Measurements from ENCODE around the gene FRRS1L.

DNA sequence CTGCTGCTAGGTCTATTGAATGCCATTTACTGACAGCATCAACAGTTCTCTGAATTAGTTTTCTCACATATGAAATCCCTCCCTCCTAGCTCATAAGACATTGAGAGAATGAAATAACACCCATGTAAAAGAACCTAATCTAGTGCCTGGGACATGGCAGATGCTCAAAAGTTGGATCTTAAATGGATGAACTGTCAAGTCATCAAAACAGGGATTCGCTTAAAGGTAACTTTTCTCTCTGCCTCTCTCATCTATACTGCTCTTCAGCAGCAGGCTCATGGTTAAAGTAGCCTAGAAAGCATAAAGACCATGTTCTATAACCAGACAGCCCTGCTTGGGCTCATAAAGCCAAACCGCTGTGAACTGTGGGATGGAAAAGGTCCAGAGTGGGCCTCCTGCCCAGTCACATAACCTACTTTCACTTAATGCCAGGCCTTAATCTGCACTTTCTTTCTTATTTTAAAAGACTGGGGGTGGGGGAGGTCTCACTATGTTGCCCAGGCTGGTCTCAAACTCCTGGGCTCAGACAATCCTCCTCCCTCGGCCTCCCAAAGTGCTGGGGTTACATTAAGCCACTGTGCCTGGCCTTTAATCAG is 51.0 kb downstream of the FRRS1L start:
- TF ChIP-seq, protein P1, sequence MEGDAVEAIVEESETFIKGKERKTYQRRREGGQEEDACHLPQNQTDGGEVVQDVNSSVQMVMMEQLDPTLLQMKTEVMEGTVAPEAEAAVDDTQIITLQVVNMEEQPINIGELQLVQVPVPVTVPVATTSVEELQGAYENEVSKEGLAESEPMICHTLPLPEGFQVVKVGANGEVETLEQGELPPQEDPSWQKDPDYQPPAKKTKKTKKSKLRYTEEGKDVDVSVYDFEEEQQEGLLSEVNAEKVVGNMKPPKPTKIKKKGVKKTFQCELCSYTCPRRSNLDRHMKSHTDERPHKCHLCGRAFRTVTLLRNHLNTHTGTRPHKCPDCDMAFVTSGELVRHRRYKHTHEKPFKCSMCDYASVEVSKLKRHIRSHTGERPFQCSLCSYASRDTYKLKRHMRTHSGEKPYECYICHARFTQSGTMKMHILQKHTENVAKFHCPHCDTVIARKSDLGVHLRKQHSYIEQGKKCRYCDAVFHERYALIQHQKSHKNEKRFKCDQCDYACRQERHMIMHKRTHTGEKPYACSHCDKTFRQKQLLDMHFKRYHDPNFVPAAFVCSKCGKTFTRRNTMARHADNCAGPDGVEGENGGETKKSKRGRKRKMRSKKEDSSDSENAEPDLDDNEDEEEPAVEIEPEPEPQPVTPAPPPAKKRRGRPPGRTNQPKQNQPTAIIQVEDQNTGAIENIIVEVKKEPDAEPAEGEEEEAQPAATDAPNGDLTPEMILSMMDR (IDR thresholded peaks at IDR 0.05; ENCODE audit: low read length): no peak
- TF ChIP-seq EZH2 (IDR thresholded peaks at IDR 0.05; ENCODE audit: borderline replicate concordance, low read length): no peak

Measured in OCI-LY1 (cell line).